UCSD-AML1 (cell line): Measurements from ENCODE around the gene THOP1.

Experiments used
- DNase-seq: peaks from one replicate; lab custom pipeline; 2025; ENCODE audit not compliant: unreplicated experiment; lab: John Stamatoyannopoulos, UW

The THOP1 gene

GRCh38 chr19:2761876-2762782 is 23.2 kb upstream of the THOP1 start:
- no peak for DNase-seq

DNA sequence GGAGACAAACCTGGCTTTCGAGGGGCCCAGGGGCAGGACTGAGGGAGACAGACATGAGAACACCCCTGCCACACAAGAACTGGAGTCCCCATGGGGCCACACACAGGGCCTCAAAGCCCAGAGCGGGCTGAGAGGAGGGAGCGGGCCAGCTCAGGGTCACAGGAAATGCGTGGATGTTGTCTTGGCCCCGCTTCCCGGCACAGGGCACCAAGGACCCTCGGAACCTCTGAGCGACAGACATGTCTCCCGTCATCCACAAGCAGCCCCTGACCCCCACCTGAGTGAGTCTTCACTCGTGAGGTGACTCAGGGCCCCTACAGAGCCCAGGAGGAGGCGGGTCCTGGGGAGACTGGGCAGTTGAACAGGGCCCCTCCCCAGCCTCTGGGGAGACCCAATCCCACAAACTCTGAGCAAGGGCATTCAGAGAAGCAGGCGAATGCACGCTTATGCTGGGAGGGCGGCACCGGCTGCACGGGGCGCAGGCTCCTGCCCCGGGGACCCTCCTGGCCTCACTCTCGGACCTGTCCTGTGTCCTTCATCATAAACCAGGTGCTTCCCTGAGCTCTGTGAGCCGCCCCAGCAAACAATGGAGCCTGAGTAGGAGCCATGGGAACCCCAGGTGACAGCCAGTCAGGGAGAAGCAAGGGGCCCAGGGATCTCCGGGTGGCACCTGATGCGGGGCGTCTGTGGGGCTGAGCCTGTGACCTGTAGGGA is 22.4 kb upstream of the THOP1 start:
- no peak for DNase-seq

GRCh38 chr19:2763687-2764086 is 21.6 kb upstream of the THOP1 start:
- no peak for DNase-seq

DNA sequence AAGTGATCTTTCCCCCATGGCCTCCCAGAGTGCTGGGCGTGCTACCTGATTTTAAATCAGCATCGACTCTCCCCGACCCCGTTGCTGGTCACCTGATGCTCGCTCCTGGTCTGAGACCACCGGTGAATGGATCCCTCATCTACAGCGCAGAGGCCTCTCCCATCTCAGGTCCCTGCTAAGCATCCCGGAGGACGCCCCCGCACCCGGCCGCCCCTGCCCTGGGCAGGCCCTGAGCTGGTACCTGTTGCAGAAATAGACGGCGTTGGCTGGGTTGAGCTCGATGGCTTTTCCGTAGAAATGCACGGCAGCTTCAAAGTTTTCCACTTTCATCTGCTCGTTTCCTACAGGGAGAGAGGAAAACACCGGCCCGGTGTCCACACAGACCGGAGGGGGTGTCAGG is 20.4 kb upstream of the THOP1 start:
- DNase-seq = no peak

- no peak for DNase-seq
Observed at GRCh38 chr19:2765376-2765775, 19.9 kb upstream of the THOP1 start.

DNA sequence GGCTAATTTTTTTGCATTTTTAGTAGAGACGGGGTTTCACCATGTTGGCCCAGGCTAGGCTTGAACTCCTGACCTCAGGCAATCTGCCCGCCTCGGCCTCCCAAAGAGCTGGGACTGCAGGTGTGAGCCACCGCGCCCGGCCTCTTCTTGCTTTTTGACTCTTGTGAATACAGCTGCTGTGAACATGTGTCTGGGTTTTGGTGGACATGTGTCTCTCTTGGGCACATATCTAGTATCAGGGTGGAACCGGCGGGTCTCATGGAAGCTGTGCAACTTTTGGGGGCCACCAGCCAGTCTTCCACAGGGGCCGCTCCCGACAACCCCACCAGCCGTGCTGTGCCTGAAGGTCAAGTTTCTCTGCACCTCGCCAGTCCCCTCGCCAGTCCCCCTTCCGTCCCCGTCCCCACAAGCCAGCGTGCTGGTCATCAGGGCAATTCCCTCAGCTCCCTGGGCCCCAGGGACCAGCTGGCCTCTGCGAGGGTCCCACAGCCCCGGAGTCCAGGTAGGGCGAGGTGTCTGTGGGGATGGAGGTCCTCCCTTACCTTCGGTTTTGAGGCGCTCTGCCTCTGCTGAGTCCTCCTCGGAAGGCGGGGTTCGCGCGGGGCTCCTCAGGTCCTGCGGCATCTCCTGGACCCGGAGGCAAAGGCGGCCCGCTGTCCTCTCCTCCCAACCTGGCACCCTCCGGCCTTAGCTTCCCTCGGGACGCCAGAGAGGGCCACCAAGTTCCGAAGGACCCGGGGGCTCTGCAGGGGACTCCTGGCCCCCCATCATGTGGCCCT is 18.5 kb upstream of the THOP1 start:
- no peak for DNase-seq

GRCh38 chr19:2767688-2768087 is 17.6 kb upstream of the THOP1 start:
- no peak for DNase-seq

DNA sequence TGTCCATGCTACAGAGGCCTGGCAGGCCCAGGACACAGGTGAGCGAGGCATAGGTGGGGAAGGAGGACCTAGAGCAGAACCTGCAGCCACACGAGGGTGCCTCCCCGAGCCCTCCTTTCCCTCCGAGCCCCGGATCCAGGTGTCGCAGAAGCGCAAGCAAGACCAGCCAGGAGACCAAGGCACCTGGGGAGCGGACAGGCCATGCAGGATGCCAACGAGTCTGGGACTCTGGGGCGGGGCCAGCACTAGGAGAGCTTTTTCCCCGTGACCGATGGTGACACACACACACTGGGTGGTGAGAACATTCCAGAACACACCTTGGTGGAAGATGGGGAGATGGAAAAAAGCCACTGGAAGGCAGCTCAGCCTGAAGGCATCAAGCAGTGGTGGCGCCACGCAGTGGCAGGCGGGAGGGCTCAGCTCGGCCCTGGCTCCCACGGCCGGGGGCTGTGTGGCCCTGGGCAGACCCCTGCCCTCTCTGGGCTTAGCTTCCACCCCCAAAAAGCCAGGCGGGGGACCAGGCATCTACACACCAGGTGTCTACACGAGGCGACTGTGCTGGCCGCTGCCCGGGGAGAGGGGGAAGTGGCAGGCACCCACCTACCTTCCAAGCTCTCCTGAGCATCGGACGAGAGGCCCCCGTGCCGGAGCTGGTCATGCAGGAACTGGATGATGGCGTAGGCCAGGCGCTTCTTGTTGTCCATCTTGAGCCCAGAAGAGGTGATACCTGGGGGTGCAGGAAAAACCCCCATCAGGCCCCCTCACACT is 16.8 kb upstream of the THOP1 start:
- DNase-seq = no peak

DNA sequence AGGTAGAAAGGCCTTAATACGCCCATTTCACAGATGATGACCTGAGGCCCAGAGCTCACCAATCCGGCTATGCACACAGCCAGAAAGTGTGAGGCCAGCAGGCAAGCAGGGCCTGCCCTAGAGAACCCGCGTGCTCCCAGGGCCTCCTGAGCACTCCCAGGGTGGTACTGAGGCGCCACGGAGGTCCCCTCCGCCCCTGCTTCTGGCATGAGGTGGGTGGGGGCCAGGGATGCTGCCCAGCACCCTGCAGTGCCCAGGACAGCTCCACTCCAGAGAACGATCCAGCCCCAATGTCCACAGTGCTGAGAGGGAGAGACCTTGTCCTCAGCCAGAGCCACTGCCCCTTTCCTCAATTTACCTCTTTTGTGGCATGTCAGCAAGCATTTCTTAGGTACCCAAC is 16.1 kb upstream of the THOP1 start:
- DNase-seq = no peak

- peak; percentile 48 for DNase-seq
Observed at GRCh38 chr19:2770055-2771013, 15.0 kb upstream of the THOP1 start.

DNA sequence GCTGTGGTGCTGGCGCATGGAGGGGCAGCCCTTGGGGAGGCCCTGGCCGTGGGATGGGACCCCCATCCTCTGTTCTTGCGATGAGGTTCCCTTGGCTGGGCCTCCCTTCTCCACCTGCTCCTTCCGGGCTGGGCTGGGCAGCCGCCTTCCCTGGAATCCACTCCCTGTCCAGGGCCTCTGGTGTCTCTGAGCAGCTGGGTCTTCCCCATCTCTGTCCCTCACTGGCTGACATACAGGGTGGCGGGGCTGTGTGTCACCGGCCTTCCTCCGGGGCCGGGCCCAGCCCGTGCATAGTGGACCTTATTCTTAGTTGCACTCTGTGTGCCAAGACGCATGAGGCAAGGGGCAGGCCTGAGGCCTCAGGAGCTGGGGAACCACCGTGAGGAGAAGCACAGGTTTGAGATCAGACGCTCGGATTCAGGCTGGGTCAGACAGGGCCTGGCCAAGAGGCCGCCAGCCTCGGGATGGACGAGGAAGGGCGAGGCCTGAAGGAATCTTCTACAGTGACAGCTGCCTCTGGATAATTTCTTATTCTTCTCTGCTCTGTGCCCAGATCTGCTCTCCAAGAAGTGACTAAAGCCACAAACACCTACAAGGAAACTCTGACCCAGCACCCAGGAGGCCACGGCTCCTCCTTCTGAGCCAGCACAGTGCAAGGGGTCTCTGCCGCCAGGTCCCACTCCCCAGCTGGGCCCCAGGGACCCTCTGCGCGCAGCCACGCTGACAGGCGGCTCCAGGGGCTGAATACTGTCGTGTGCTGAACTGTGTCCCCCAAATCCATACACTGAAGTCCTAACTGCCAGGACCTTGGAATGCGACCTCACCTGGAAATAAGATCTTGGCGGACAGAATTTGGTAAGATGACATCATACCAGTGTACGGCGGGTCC is 13.3 kb upstream of the THOP1 start:
- no peak for DNase-seq

GRCh38 chr19:2774083-2774679 is 11.1 kb upstream of the THOP1 start:
- no peak for DNase-seq

DNA sequence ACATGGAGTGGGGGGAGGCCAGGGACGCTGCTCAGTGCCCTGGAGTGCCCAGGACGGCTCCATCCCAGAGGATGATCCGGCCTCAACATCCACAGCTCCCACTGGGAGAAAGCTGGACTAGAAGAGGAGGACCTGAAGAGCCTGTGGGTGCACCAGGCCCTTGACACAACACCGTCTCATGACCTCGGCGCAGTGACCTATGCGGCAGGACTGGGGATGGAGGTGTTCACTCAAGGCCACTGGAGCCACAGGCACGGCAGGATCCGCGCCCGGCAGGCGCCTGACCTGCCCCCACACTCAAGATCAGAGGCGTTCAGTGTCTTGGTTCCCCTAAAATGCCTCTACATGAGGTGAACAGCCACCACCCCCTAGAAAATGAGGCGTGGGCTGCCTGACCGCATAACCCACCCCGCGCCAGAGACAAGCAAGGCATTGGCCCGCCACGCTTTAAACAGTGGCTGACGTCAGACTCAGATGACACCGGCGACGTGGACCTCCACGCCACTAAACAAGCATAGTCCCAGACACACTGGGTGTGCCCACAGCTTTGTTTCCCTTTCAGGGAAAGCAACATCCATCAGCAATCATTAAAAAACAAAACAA is 10.2 kb upstream of the THOP1 start:
- peak; percentile 68 for DNase-seq

GRCh38 chr19:2775556-2776430 is 9.5 kb upstream of the THOP1 start:
- peak; percentile 70 for DNase-seq

- no peak for DNase-seq
Observed at GRCh38 chr19:2777952-2778683, 7.2 kb upstream of the THOP1 start.

- DNase-seq = no peak
Observed at GRCh38 chr19:2779121-2779740, 6.1 kb upstream of the THOP1 start.
